ENCODE measurements around the gene ATAT1. TPM values are rescaled to one million over a fixed set of nuclear protein-coding genes. Genes with fewer than 3 reads are reported as not detected.

Gene ATAT1
- total and polyA plus RNA-seq, 2 of the 13 experiments (the other 11 are each of a cell fraction or from before 2014, with no cell fraction given): 9.2 to 23.6 TPM

GRCh38 chr6:30686009-30686907 lies 59.6 kb downstream of the ATAT1 start, which contains the start of gene PPP1R18 (continued):
- TF ChIP-seq TEAD3 (CRISPR knock-in tag; optimal IDR thresholded peaks at IDR 0.05; ENCODE audit: borderline replicate concordance): peak; percentile 12
- TF ChIP-seq SAP130 (CRISPR knock-in tag; IDR thresholded peaks at IDR 0.05; ENCODE audit: low read depth): 0 out of 2 replicates have a peak, but pooled peaks have one; percentile 4
- 0 out of 2 replicates have a peak, but pooled peaks have one; percentile 32 for TF ChIP-seq ZNF431 (CRISPR knock-in tag; IDR thresholded peaks at IDR 0.05; ENCODE audit: borderline replicate concordance, low read depth)
- TF ChIP-seq ZNF142 (CRISPR knock-in tag; IDR thresholded peaks at IDR 0.05): no peak
- TF ChIP-seq ZNF879 (CRISPR knock-in tag; IDR thresholded peaks at IDR 0.05): no peak
- TF ChIP-seq ZNF574 (CRISPR knock-in tag; IDR thresholded peaks at IDR 0.05): no peak
- 0 out of 2 replicates have a peak, but pooled peaks have one; percentile 8 for TF ChIP-seq RFXAP (CRISPR knock-in tag; IDR thresholded peaks at IDR 0.05; ENCODE audit: borderline replicate concordance)
- TF ChIP-seq ZNF740 (CRISPR knock-in tag; IDR thresholded peaks at IDR 0.05): peak; percentile 49; the same call in 1 of the 2 replicates
- TF ChIP-seq SMAD3 (CRISPR knock-in tag; IDR thresholded peaks at IDR 0.05): no peak
- TF ChIP-seq STAT6 (CRISPR knock-in tag; IDR thresholded peaks at IDR 0.05; ENCODE audit: borderline replicate concordance): no peak
- TF ChIP-seq PCBP2 (optimal IDR thresholded peaks at IDR 0.05; ENCODE audit: low read depth, low read length, poor library complexity, severe bottlenecking): peak; percentile 70
- TF ChIP-seq ZNF460 (CRISPR knock-in tag; IDR thresholded peaks at IDR 0.05; ENCODE audit: borderline replicate concordance): no peak
- TF ChIP-seq ZNF678 (CRISPR knock-in tag; IDR thresholded peaks at IDR 0.05): no peak
- no peak for TF ChIP-seq GZF1 (CRISPR knock-in tag; IDR thresholded peaks at IDR 0.05)
- TF ChIP-seq GLI4 (CRISPR knock-in tag; IDR thresholded peaks at IDR 0.05; ENCODE audit: borderline replicate concordance): no peak
- no peak for TF ChIP-seq POLR2AphosphoS5 (IDR thresholded peaks at IDR 0.05; ENCODE audit: low read depth, low read length)
- TF ChIP-seq ZNF782 (CRISPR knock-in tag; IDR thresholded peaks at IDR 0.05; ENCODE audit: borderline replicate concordance): 0 out of 2 replicates have a peak, but pooled peaks have one; percentile 55
